ENCODE results near the gene ADAMTSL3. TPM values are rescaled to one million over a fixed set of nuclear protein-coding genes. Genes with fewer than 3 reads are reported as not detected.

Gene ADAMTSL3
- total RNA-seq, 1 donor from 2014 or later, result 11.6 TPM

GRCh38 chr15:83816124-83816883 lies 162.4 kb downstream of the ADAMTSL3 start:
- DNase-seq (ENCODE audit: low spot score), result peak; percentile 42

GRCh38 chr15:83818591-83818990 lies 164.7 kb downstream of the ADAMTSL3 start:
- no peak for DNase-seq (ENCODE audit: low spot score)

- DNase-seq (ENCODE audit: low spot score), result no peak
Measured at GRCh38 chr15:83830381-83830780, 176.5 kb downstream of the ADAMTSL3 start.

GRCh38 chr15:83833569-83833968 lies 179.6 kb downstream of the ADAMTSL3 start:
- no peak for DNase-seq (ENCODE audit: low spot score)

GRCh38 chr15:83835479-83835878 lies 181.6 kb downstream of the ADAMTSL3 start:
- no peak for DNase-seq (ENCODE audit: low spot score)

GRCh38 chr15:83837945-83838571 lies 184.1 kb downstream of the ADAMTSL3 start:
- DNase-seq (ENCODE audit: low spot score), result no peak

- no peak for DNase-seq (ENCODE audit: low spot score)
Measured at GRCh38 chr15:83838763-83839162, 184.8 kb downstream of the ADAMTSL3 start.

GRCh38 chr15:83842281-83842680 lies 188.4 kb downstream of the ADAMTSL3 start:
- no peak for DNase-seq (ENCODE audit: low spot score)

GRCh38 chr15:83843471-83843871 lies 189.5 kb downstream of the ADAMTSL3 start:
- no peak for DNase-seq (ENCODE audit: low spot score)

- DNase-seq (ENCODE audit: low spot score), result peak; percentile 37
Measured at GRCh38 chr15:83844742-83845141, 190.8 kb downstream of the ADAMTSL3 start.

- peak; percentile 65 for DNase-seq (ENCODE audit: low spot score)
Measured at GRCh38 chr15:83845230-83845629, 191.3 kb downstream of the ADAMTSL3 start.

- DNase-seq (ENCODE audit: low spot score), result peak; percentile 74
Measured at GRCh38 chr15:83846847-83847246, 192.9 kb downstream of the ADAMTSL3 start.

GRCh38 chr15:83848315-83849050 lies 194.6 kb downstream of the ADAMTSL3 start:
- peak; percentile 91 for DNase-seq (ENCODE audit: low spot score)

GRCh38 chr15:83850015-83850414 lies 196.1 kb downstream of the ADAMTSL3 start:
- peak; percentile 82 for DNase-seq (ENCODE audit: low spot score)

- DNase-seq (ENCODE audit: low spot score), result peak; percentile 24
Measured at GRCh38 chr15:83850501-83851245, 196.8 kb downstream of the ADAMTSL3 start.

- DNase-seq (ENCODE audit: low spot score), result no peak
Measured at GRCh38 chr15:83853232-83853631, 199.3 kb downstream of the ADAMTSL3 start.

- no peak for DNase-seq (ENCODE audit: low spot score)
Measured at GRCh38 chr15:83854321-83854720, 200.4 kb downstream of the ADAMTSL3 start.

GRCh38 chr15:83854950-83855707 lies 201.2 kb downstream of the ADAMTSL3 start:
- no peak for DNase-seq (ENCODE audit: low spot score)

GRCh38 chr15:83855956-83856355 lies 202.0 kb downstream of the ADAMTSL3 start:
- DNase-seq (ENCODE audit: low spot score), result no peak

GRCh38 chr15:83858820-83859505 lies 205.0 kb downstream of the ADAMTSL3 start:
- DNase-seq (ENCODE audit: low spot score), result no peak
